Liver (tissue), 9 donors: Measurements from ENCODE around the gene NR6A1. TPM values are rescaled to one million over a fixed set of nuclear protein-coding genes. Genes with fewer than 3 reads are reported as not detected.

ENCODE experiments used
- DNase-seq: peaks from one replicate; pipeline ENCODE4 v3.0.0-alpha.2; 2017; ENCODE audit warnings: low spot score
- H3K27ac ChIP-seq, 2 donors: one replicate each; pipeline ENCODE4 v1.7.0; 2013; ENCODE audit warnings: inconsistent platforms in 2 of 2, low read length in 2 of 2, control low read depth in 1 of 2, low read depth in 1 of 2, mild to moderate bottlenecking in 1 of 2
- H3K27me3 ChIP-seq, 4 donors: one replicate each; pipeline versions ENCODE4 v1.6.1 to v1.7.0; 2013; ENCODE audit warnings: low read length in 3 of 4, inconsistent platforms in 1 of 4, mild to moderate bottlenecking in 1 of 4, moderate library complexity in 1 of 4; ENCODE audit not compliant: control insufficient read depth in 4 of 4, insufficient read depth in 4 of 4
- H3K36me3 ChIP-seq, 4 donors: one replicate each; pipeline versions ENCODE4 v1.6.1 to v1.7.0; 2013; ENCODE audit warnings: low read length in 3 of 4, mild to moderate bottlenecking in 3 of 4, low read depth in 1 of 4, moderate library complexity in 1 of 4; ENCODE audit not compliant: control insufficient read depth in 4 of 4, insufficient read depth in 3 of 4
- H3K4me1 ChIP-seq, 4 donors: one replicate each; pipeline versions ENCODE4 v1.6.1 to v1.7.0; 2013; ENCODE audit warnings: low read length in 3 of 4, mild to moderate bottlenecking in 3 of 4, moderate library complexity in 1 of 4; ENCODE audit not compliant: control insufficient read depth in 4 of 4, insufficient read depth in 4 of 4
- H3K4me3 ChIP-seq, 3 donors: one replicate each; pipeline versions ENCODE4 v1.6.1 to v1.7.0; 2013; ENCODE audit warnings: low read length in 3 of 3, control low read depth in 1 of 3, low read depth in 1 of 3, mild to moderate bottlenecking in 1 of 3
- H3K9ac ChIP-seq, 2 donors: one replicate each; pipeline ENCODE4 v1.7.0; 2013; ENCODE audit warnings: low read length in 2 of 2, mild to moderate bottlenecking in 2 of 2, moderate library complexity in 2 of 2, control low read depth in 1 of 2, low read depth in 1 of 2
- H3K9me3 ChIP-seq, 4 donors: one replicate each; pipeline versions ENCODE4 v1.6.1 to v1.7.0; 2013; ENCODE audit warnings: low read length in 3 of 4; ENCODE audit not compliant: control insufficient read depth in 4 of 4
- ATF3 ChIP-seq: IDR thresholded peaks from 2 replicates; pipeline ENCODE4 v1.6.1; 2016; ENCODE audit warnings: antibody characterized with exemption
- CTCF ChIP-seq: fragments of 150-350 bp; IDR thresholded peaks from 2 replicates; pipeline ENCODE4 v1.5.1; 2017; ENCODE audit warnings: improper control_type of control experiment, low read depth, low read length; ENCODE audit not compliant: missing input control
- EGR1 ChIP-seq, 2 donors: IDR thresholded peaks; 2 replicates each; pipeline ENCODE4 v1.6.1; 2016 to 2018; ENCODE audit warnings: antibody characterized with exemption in 2 of 2, low read depth in 2 of 2
- FOXA1 ChIP-seq: IDR thresholded peaks from 2 replicates; pipeline ENCODE4 v1.6.1; 2016; ENCODE audit warnings: antibody characterized with exemption
- FOXA2 ChIP-seq: IDR thresholded peaks from 2 replicates; pipeline ENCODE4 v1.6.1; 2016; ENCODE audit warnings: antibody characterized with exemption
- GABPA ChIP-seq, 2 donors: IDR thresholded peaks in 1 of 2; conservative IDR thresholded peaks in 1 of 2; 2 replicates each; pipeline ENCODE4 v1.6.1; 2016; ENCODE audit warnings: antibody characterized with exemption in 2 of 2, mild to moderate bottlenecking in 1 of 2, moderate library complexity in 1 of 2
- HNF4A ChIP-seq, 2 donors: conservative IDR thresholded peaks; 2 replicates each; pipeline ENCODE4 v1.6.1; 2016; ENCODE audit warnings: antibody characterized with exemption in 2 of 2, mild to moderate bottlenecking in 2 of 2
- HNF4G ChIP-seq: IDR thresholded peaks from 2 replicates; pipeline ENCODE4 v1.6.1; 2016; ENCODE audit warnings: antibody characterized with exemption
- JUND ChIP-seq, 2 donors: IDR thresholded peaks; 2 replicates each; pipeline ENCODE4 v1.6.1; 2016; ENCODE audit warnings: antibody characterized with exemption in 2 of 2
- NR2F2 ChIP-seq: IDR thresholded peaks from 2 replicates; pipeline ENCODE4 v1.6.1; 2016; ENCODE audit warnings: antibody characterized with exemption
- REST ChIP-seq: IDR thresholded peaks from 2 replicates; pipeline ENCODE4 v1.6.1; 2016; ENCODE audit warnings: antibody characterized with exemption, mild to moderate bottlenecking
- RXRA ChIP-seq, 2 donors: IDR thresholded peaks; 2 replicates each; pipeline ENCODE4 v1.6.1; 2017 to 2018; ENCODE audit warnings: antibody characterized with exemption in 2 of 2, mild to moderate bottlenecking in 1 of 2
- SP1 ChIP-seq: IDR thresholded peaks from 2 replicates; pipeline ENCODE4 v1.6.1; 2018; ENCODE audit warnings: antibody characterized with exemption, mild to moderate bottlenecking
- TAF1 ChIP-seq: conservative IDR thresholded peaks from 2 replicates; pipeline ENCODE4 v1.6.1; 2016; ENCODE audit warnings: antibody characterized with exemption, mild to moderate bottlenecking
- ZBTB33 ChIP-seq: IDR thresholded peaks from 2 replicates; pipeline ENCODE4 v1.6.1; 2016; ENCODE audit warnings: antibody characterized with exemption
- WGBS: extraction: QIAGEN DNeasy Blood & Tissue Kit; methylation state at CpG from one replicate; pipeline ENCODE4 v1.1.7; 2013; 5-methylcytosine and 5-hydroxymethylcytosine counted together
- polyA plus RNA-seq, 2 donors: library from polyadenylated mRNA; stranded (reverse) in 1 of 2; unstranded in 1 of 2; fragments of 200-250 nt in 1 of 2; fragments of >200 nt in 1 of 2; fragmentation: Nextera tagmentation in 1 of 2; extraction: Ambion mirVana in 1 of 2; gene quantifications; one replicate each; pipeline versions ENCODE4 v1.2.1 to v1.2.3, GENCODE V29; 2013 to 2015
- total RNA-seq, 2 donors: library from RNA; depleted of rRNA; stranded (reverse); fragments of >200 nt; gene quantifications; one replicate each; pipeline ENCODE4 v1.2.3, GENCODE V29; 2014
- donor health status: healthy.
- donor health status: healthy.
- donor health status: healthy.
- donor health status: healthy.
- donor health status: healthy.

Gene NR6A1
- total and polyA plus RNA-seq, 4 donors: 0.72 to 6.1 (median 2.1) TPM

- Histone ChIP-seq H3K4me1 (no peaks in the 10 kb centered on the region), H3K27me3 (no peaks in the 10 kb centered on the region), H3K9me3 (no peaks in the 10 kb centered on the region), H3K27ac (no peak overlapping the region), H3K4me3 (no peak overlapping the region), H3K36me3 (peaks cover 0 to 5% (median under 1%) of the 10 kb centered on the region in 4 donors), H3K9ac (no peak overlapping the region)
- DNase-seq: no peak
- 90% methylated on average over 5 of the region's 5 CpGs for WGBS
- TF ChIP-seq FOXA1 (no peak), TAF1 (no peak), FOXA2 (no peak), SP1 (no peak), ZBTB33 (no peak), ATF3 (no peak), HNF4G (no peak), CTCF (no peak), GABPA (IDR thresholded peaks at IDR 0.05 in 1 of 2, conservative IDR thresholded peaks at IDR 0.05 in 1 of 2) (no peak), NR2F2 (no peak), REST (no peak)
Observed at GRCh38 chr9:124517600-124517999, 253.5 kb downstream of the NR6A1 start.

- no peak overlapping the region for H3K27ac ChIP-seq
- no peaks in the 10 kb centered on the region for H3K36me3 ChIP-seq
- TF ChIP-seq NR2F2: no peak
- TF ChIP-seq FOXA2: no peak
- no peak for TF ChIP-seq HNF4G
- no peak for TF ChIP-seq CTCF
- TF ChIP-seq GABPA (IDR thresholded peaks at IDR 0.05 in 1 of 2, conservative IDR thresholded peaks at IDR 0.05 in 1 of 2): no peak
- TF ChIP-seq RXRA (IDR thresholded peaks at IDR 0.05): no peak
- TF ChIP-seq EGR1 (IDR thresholded peaks at IDR 0.05; ENCODE audit: low read depth in 2 of 2): no peak
- no peak for TF ChIP-seq JUND (IDR thresholded peaks at IDR 0.05)
- TF ChIP-seq ZBTB33: no peak
- TF ChIP-seq FOXA1: no peak
- TF ChIP-seq HNF4A (conservative IDR thresholded peaks at IDR 0.05): no peak
- H3K27me3 ChIP-seq: no peaks in the 10 kb centered on the region
- no peak overlapping the region for H3K9ac ChIP-seq
- H3K4me3 ChIP-seq: no peak overlapping the region
- DNase-seq: no peak
- H3K4me1 ChIP-seq: peaks cover 5 to 20% (median 12%) of the 10 kb centered on the region in 4 donors
- 83% methylated on average over 5 of the region's 5 CpGs for WGBS
- no peaks in the 10 kb centered on the region for H3K9me3 ChIP-seq
Observed at GRCh38 chr9:124514874-124515273, 256.2 kb downstream of the NR6A1 start.
